GM12878 (cell line): ENCODE measurements around the gene OR10G3. TPM values are rescaled to one million over a fixed set of nuclear protein-coding genes. Genes with fewer than 3 reads are reported as not detected.
"Not testable (repeated sequence)": the region's sequence is repeated elsewhere in the genome, so short reads cannot be mapped to it uniquely, and the experiment has no call there.

Experiments used
- ATAC-seq: fragments of 200-7000 bp; cut with Tn5 transposase; 3 replicates; pipeline ENCODE4 v1.9.1; 2020; ENCODE audit warnings: mild to moderate bottlenecking, moderate library complexity
- BruUV-seq: library from RNA; stranded (reverse); fragments of 400-500 nt; replicated peaks from 2 replicates; lab custom pipeline; 2021; lab: Mats Ljungman, UMichigan
- CTCF ChIA-PET: fragments of 300-600 bp; sonication (Branson Sonifier 250); formaldehyde crosslinking; extraction: SDS; loops from one replicate; lab custom pipeline; 2021; ENCODE audit warnings: inconsistent platforms; lab: Yijun Ruan, JAX
- POLR2A ChIA-PET: fragments of 350-600 bp; formaldehyde crosslinking; extraction: SDS; loops from one replicate; lab custom pipeline; 2021; ENCODE audit warnings: inconsistent platforms; lab: Charles Lee
- RAD21 ChIA-PET: fragments of 300-600 bp; sonication (Branson Sonifier 250); formaldehyde crosslinking; loops from one replicate; lab custom pipeline; 2023; ENCODE audit warnings: antibody characterized with exemption; ENCODE audit not compliant: unreplicated experiment; lab: Charles Lee
- SMC1A ChIA-PET: fragments of 300-600 bp; sonication (Branson Sonifier 250); formaldehyde crosslinking; loops from one replicate; lab custom pipeline; 2023; ENCODE audit not compliant: unreplicated experiment, uncharacterized antibody; lab: Charles Lee
- DNase-seq: peaks from one replicate; pipeline ENCODE4 v3.0.0-alpha.2; 2011; ENCODE audit warnings: low read depth, low spot score
- FAIRE-seq: peaks from 3 replicates; lab custom pipeline; 2011; peaks lifted over from hg19 to GRCh38; lab: Jason Lieb, UNC
- H2AFZ ChIP-seq: 2 replicates; pipeline ENCODE4 v1.6.0; 2011; ENCODE audit warnings: low read depth, low read length, control low read depth; ENCODE audit not compliant: control insufficient read depth
- H3K27ac ChIP-seq: 2 replicates; pipeline ENCODE4 v1.5.1; 2011; ENCODE audit warnings: control low read depth; ENCODE audit not compliant: control insufficient read depth, insufficient read depth
- H3K27me3 ChIP-seq, 2 experiments: replicated peaks in 1 of 2; 2 replicates each; pipeline versions ENCODE4 v1.6.0 to v1.6.1; 2011; ENCODE audit warnings: low read length in 1 of 2; ENCODE audit not compliant: control insufficient read depth in 2 of 2, insufficient read depth in 2 of 2
- H3K36me3 ChIP-seq, 2 experiments: 2 replicates each; pipeline ENCODE4 v1.5.1; 2011; ENCODE audit warnings: low read length in 1 of 2; ENCODE audit not compliant: control insufficient read depth in 2 of 2, insufficient read depth in 2 of 2
- H3K4me1 ChIP-seq: 2 replicates; pipeline ENCODE4 v1.6.1; 2011; ENCODE audit warnings: mild to moderate bottlenecking, low read length, moderate library complexity, mixed read lengths; ENCODE audit not compliant: control insufficient read depth, insufficient read depth
- H3K4me2 ChIP-seq: 2 replicates; pipeline ENCODE4 v1.6.0; 2011; ENCODE audit warnings: control low read depth; ENCODE audit not compliant: control insufficient read depth, insufficient read depth
- H3K4me3 ChIP-seq: fragments of 200-600 bp; sonication (generic); 2 replicates; pipeline ENCODE4 v1.5.1; 2016
- H3K79me2 ChIP-seq: 2 replicates; pipeline ENCODE4 v1.6.0; 2011; ENCODE audit warnings: low read length; ENCODE audit not compliant: control insufficient read depth, insufficient read depth
- H3K9ac ChIP-seq: 2 replicates; pipeline ENCODE4 v1.8.0; 2011; ENCODE audit warnings: low read length, control low read depth, mixed read lengths; ENCODE audit not compliant: control insufficient read depth, insufficient read depth
- H3K9me3 ChIP-seq: replicated peaks from 3 replicates; pipeline ENCODE4 v1.5.1; 2011; ENCODE audit warnings: mild to moderate bottlenecking, low read length; ENCODE audit not compliant: control insufficient read depth, insufficient read depth
- H4K20me1 ChIP-seq: 2 replicates; pipeline ENCODE4 v1.6.0; 2011; ENCODE audit not compliant: control insufficient read depth, insufficient read depth
- BMI1 ChIP-seq: fragments of 450-650 bp; IDR thresholded peaks from 2 replicates; pipeline ENCODE4 v1.6.1; 2016; ENCODE audit warnings: mild to moderate bottlenecking, moderate library complexity, borderline replicate concordance
- MYB ChIP-seq: fragments of 150-350 bp; IDR thresholded peaks from 2 replicates; pipeline ENCODE4 v1.6.1; 2014; ENCODE audit warnings: mild to moderate bottlenecking, low read depth, low read length, borderline replicate concordance
- RAD51 ChIP-seq: fragments of 450-650 bp; IDR thresholded peaks from 2 replicates; pipeline ENCODE4 v1.6.1; 2016; ENCODE audit warnings: moderate library complexity, mild to moderate bottlenecking, inconsistent platforms
- SP1 ChIP-seq: IDR thresholded peaks from one replicate; pipeline ENCODE4 v1.6.1; 2011; ENCODE audit warnings: low read depth, low read length
- SUZ12 ChIP-seq: fragments of 200-600 bp; sonication (generic); IDR thresholded peaks from one replicate; pipeline ENCODE4 v1.6.1; 2018; ENCODE audit warnings: antibody characterized with exemption, mild to moderate bottlenecking; ENCODE audit not compliant: unreplicated experiment
- ZNF592 ChIP-seq: fragments of 450-650 bp; IDR thresholded peaks from 2 replicates; pipeline ENCODE4 v1.6.1; 2017; ENCODE audit warnings: mild to moderate bottlenecking, moderate library complexity
- WGBS: methylation state at CpG from one replicate; pipeline ENCODE4 v1.1.6; 2016; ENCODE audit warnings: low lambda C conversion rate; ENCODE audit not compliant: insufficient replicate concordance, insufficient coverage; ENCODE audit errors: missing lambda C conversion rate; 5-methylcytosine and 5-hydroxymethylcytosine counted together
- in situ Hi-C: fragments of 300-500 bp; cut with MboI; formaldehyde crosslinking; loops from 9 replicates; pipeline ENCODE4 v1.14.3; 2018; ENCODE audit warnings: mixed read lengths
- intact Hi-C: fragments of 100-400 bp; cut with micrococcal nuclease; formaldehyde crosslinking; loops from one replicate; pipeline ENCODE4 v1.14.2; 2022; ENCODE audit not compliant: unreplicated experiment
- polyA plus RNA-seq, 11 experiments: library from polyadenylated mRNA; depleted of rRNA in 4 of 11; unstranded in 6 of 11; stranded (reverse) in 5 of 11; fragments of >200 nt; fragmentation: Nextera tagmentation in 4 of 11; fragmentation: Illumina TruSeq in 1 of 11; extraction: Ambion mirVana in 4 of 11; extraction: Trizol in 1 of 11; gene quantifications; 1 replicate in 1 of 11; 2 replicates in 10 of 11; pipeline versions ENCODE4 v1.2.1 to v1.2.3, GENCODE V29; 2011 to 2016; ENCODE audit warnings: inconsistent platforms in 2 of 11, missing spikeins in 2 of 11, low read depth in 1 of 11
- total RNA-seq, 4 experiments: library from RNA; depleted of rRNA in 3 of 4; stranded (reverse); fragments of >200 nt in 3 of 4; fragmentation: Illumina TruSeq in 1 of 4; extraction: Trizol in 1 of 4; gene quantifications; 2 replicates each; pipeline versions ENCODE4 v1.2.1 to v1.2.3, GENCODE V29; 2013 to 2021

OR10G3 gene
- total and polyA plus RNA-seq, 10 of the 15 experiments (the other 5 are each of a cell fraction or from before 2014, with no cell fraction given) = not detected

DNA sequence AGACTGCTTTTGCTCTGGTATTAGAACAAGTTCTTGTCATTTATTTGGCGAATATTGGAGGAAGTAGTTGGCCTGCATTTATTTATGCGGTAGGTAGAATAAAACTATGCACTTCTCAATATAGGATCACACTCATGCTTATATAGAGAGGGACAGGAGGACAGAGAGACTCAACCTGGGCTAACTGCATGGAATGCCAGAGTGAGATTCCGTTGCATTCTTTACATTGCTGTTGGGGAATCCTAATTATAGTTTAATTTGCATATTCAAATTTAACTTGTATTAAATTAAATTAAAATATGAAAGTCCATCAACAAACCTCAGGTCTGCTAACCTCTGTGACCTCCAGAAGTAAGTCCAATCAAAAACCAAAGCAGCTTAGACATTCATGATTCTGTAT is 26.6 kb downstream of the OR10G3 start (continued):
- no peak for TF ChIP-seq SP1
- no peak for TF ChIP-seq BMI1
- no peak for TF ChIP-seq RAD51
- no peak for TF ChIP-seq ZNF592
- TF ChIP-seq MYB = no peak
- TF ChIP-seq SUZ12 = no peak

DNA sequence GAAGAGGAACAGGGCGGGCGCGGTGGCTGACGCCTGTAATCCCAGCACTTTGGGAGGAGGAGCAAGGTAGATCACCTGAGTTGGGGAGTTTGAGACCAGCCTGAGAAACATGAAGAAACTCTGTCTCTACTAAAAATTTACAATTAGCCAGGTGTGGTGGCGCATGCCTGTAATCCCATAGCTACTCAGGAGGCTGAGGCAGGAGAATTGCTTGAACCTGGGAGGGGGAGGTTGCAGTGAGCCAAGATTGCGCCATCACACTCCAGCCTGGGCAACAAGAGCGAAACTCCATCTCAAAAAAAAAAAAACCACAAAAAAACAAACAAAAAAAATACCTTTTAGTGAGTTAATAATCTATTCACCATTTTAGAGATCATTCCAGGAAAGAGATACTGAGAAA is 35.3 kb downstream of the OR10G3 start:
- H3K79me2 ChIP-seq, intact Hi-C loops, in situ Hi-C loops, RAD21 ChIA-PET, H3K27me3 ChIP-seq, CTCF ChIA-PET, H4K20me1 ChIP-seq, H3K9ac ChIP-seq, H3K4me2 ChIP-seq, DNase-seq, H3K4me3 ChIP-seq, H3K4me1 ChIP-seq, SMC1A ChIA-PET, H2AFZ ChIP-seq, BruUV-seq, H3K36me3 ChIP-seq, H3K27ac ChIP-seq, FAIRE-seq, ATAC-seq, H3K9me3 ChIP-seq: not testable (repeated sequence)
- WGBS = 69% methylated on average over 7 of the region's 7 CpGs
- POLR2A ChIA-PET = interaction anchor here (0.6 kb wide), 2 partner anchors 10 to 130 kb away, joined by 3 read pairs; no protein-coding TSS in a partner anchor
